Panc1 (cell line): ENCODE measurements around the gene ZNF554. TPM values are rescaled to one million over a fixed set of nuclear protein-coding genes. Genes with fewer than 3 reads are reported as not detected.

ENCODE experiments used
- ATAC-seq: fragments of 200-7000 bp; cut with Tn5 transposase; 2 replicates; pipeline ENCODE4 v1.9.1; 2020; ENCODE audit warnings: mild to moderate bottlenecking, moderate library complexity
- BruUV-seq: library from RNA; stranded (reverse); fragments of 400-500 nt; replicated peaks from 2 replicates; lab custom pipeline; 2021; lab: Mats Ljungman, UMichigan
- CTCF ChIA-PET: fragments of 300-600 bp; sonication (Branson Sonifier 250); formaldehyde crosslinking; loops from one replicate; lab custom pipeline; 2022; ENCODE audit warnings: antibody characterized with exemption; lab: Charles Lee
- POLR2A ChIA-PET: fragments of 300-600 bp; sonication (Branson Sonifier 250); formaldehyde crosslinking; loops from one replicate; lab custom pipeline; 2022; ENCODE audit warnings: antibody characterized with exemption; lab: Charles Lee
- DNase-seq: peaks from one replicate; pipeline ENCODE4 v3.0.0-alpha.2; 2010; ENCODE audit warnings: low read depth, low spot score
- H3K27ac ChIP-seq: 2 replicates; pipeline ENCODE4 v1.5.1; 2011; ENCODE audit warnings: mild to moderate bottlenecking, low read length, inconsistent platforms
- H3K27me3 ChIP-seq: fragments of 200-500 bp; sonication (Bioruptor generic); 2 replicates; pipeline ENCODE4 v1.6.0; 2014; ENCODE audit warnings: low read length, inconsistent platforms; ENCODE audit not compliant: control insufficient read depth, insufficient read depth
- H3K36me3 ChIP-seq: fragments of 200-500 bp; sonication (Bioruptor generic); 2 replicates; pipeline ENCODE4 v1.5.1; 2014; ENCODE audit warnings: inconsistent platforms, mild to moderate bottlenecking, low read length, moderate library complexity; ENCODE audit not compliant: control insufficient read depth, insufficient read depth
- H3K4me1 ChIP-seq: 2 replicates; pipeline ENCODE4 v1.5.1; 2011; ENCODE audit warnings: inconsistent platforms, mild to moderate bottlenecking, low read length, moderate library complexity; ENCODE audit not compliant: control insufficient read depth, insufficient read depth
- H3K4me3 ChIP-seq, 2 experiments: 2 replicates each; pipeline ENCODE4 v1.5.1; 2011 to 2012; ENCODE audit warnings: low read depth in 2 of 2, low read length in 2 of 2, mild to moderate bottlenecking in 2 of 2, inconsistent platforms in 1 of 2, moderate library complexity in 1 of 2
- H3K9me3 ChIP-seq: fragments of 200-500 bp; sonication (Bioruptor generic); 2 replicates; pipeline ENCODE4 v1.5.1; 2014; ENCODE audit warnings: low read depth, mild to moderate bottlenecking, inconsistent platforms, low read length, moderate library complexity; ENCODE audit not compliant: control insufficient read depth, insufficient read depth
- POLR2AphosphoS5 ChIP-seq: IDR thresholded peaks from 2 replicates; pipeline ENCODE4 v1.6.1; 2012; ENCODE audit warnings: mild to moderate bottlenecking, low read depth, low read length, moderate library complexity
- SIN3A ChIP-seq: IDR thresholded peaks from 2 replicates; pipeline ENCODE4 v1.6.1; 2012; ENCODE audit warnings: low read depth, mild to moderate bottlenecking, low read length, moderate library complexity, borderline replicate concordance; ENCODE audit not compliant: insufficient read depth
- TCF7L2 ChIP-seq: IDR thresholded peaks from 2 replicates; pipeline ENCODE4 v1.6.1; 2011; ENCODE audit warnings: mild to moderate bottlenecking, low read depth, low read length, inconsistent platforms
- in situ Hi-C: cut with HindIII; loops from 2 replicates; pipeline ENCODE4 v1.10.0; 2016; ENCODE audit warnings: low sequenced_read_pairs, low pct_unique_long_range_greater_than_20kb
- intact Hi-C: fragments of 100-400 bp; cut with micrococcal nuclease; formaldehyde crosslinking; loops from one replicate; pipeline ENCODE4 v1.10.0; 2022; ENCODE audit not compliant: unreplicated experiment
- total RNA-seq: library from RNA; stranded (reverse); gene quantifications from one replicate; pipeline ENCODE4 v1.2.1, GENCODE V29; 2021; ENCODE audit not compliant: unreplicated experiment
- TF ChIP-seq, protein P1 (sequence below): fragments of 450-650 bp; IDR thresholded peaks from 2 replicates; pipeline ENCODE4 v1.5.1; 2017; ENCODE audit warnings: mild to moderate bottlenecking
- TF ChIP-seq, protein P2 (sequence below), 2 experiments: IDR thresholded peaks; 2 replicates each; pipeline ENCODE4 v1.6.1; 2011 to 2012; ENCODE audit warnings: low read depth in 2 of 2, control low read depth in 1 of 2, low read length in 1 of 2, mild to moderate bottlenecking in 1 of 2, moderate library complexity in 1 of 2; ENCODE audit not compliant: insufficient read depth in 1 of 2

The ZNF554 gene
- total RNA-seq, 1 experiment from 2014 or later: 1.5 TPM

- Histone ChIP-seq H3K4me3 (no peak overlapping the region), H3K27ac (no peak overlapping the region), H3K4me1 (no peaks in the 10 kb centered on the region), H3K36me3 (no peaks in the 10 kb centered on the region), H3K27me3 (no peaks in the 10 kb centered on the region), H3K9me3 (no peaks in the 10 kb centered on the region)
- ChIA-PET CTCF (no interaction called here), POLR2A (no interaction called here)
- TF ChIP-seq, protein P1, sequence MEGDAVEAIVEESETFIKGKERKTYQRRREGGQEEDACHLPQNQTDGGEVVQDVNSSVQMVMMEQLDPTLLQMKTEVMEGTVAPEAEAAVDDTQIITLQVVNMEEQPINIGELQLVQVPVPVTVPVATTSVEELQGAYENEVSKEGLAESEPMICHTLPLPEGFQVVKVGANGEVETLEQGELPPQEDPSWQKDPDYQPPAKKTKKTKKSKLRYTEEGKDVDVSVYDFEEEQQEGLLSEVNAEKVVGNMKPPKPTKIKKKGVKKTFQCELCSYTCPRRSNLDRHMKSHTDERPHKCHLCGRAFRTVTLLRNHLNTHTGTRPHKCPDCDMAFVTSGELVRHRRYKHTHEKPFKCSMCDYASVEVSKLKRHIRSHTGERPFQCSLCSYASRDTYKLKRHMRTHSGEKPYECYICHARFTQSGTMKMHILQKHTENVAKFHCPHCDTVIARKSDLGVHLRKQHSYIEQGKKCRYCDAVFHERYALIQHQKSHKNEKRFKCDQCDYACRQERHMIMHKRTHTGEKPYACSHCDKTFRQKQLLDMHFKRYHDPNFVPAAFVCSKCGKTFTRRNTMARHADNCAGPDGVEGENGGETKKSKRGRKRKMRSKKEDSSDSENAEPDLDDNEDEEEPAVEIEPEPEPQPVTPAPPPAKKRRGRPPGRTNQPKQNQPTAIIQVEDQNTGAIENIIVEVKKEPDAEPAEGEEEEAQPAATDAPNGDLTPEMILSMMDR: no peak
- TF ChIP-seq, protein P2, sequence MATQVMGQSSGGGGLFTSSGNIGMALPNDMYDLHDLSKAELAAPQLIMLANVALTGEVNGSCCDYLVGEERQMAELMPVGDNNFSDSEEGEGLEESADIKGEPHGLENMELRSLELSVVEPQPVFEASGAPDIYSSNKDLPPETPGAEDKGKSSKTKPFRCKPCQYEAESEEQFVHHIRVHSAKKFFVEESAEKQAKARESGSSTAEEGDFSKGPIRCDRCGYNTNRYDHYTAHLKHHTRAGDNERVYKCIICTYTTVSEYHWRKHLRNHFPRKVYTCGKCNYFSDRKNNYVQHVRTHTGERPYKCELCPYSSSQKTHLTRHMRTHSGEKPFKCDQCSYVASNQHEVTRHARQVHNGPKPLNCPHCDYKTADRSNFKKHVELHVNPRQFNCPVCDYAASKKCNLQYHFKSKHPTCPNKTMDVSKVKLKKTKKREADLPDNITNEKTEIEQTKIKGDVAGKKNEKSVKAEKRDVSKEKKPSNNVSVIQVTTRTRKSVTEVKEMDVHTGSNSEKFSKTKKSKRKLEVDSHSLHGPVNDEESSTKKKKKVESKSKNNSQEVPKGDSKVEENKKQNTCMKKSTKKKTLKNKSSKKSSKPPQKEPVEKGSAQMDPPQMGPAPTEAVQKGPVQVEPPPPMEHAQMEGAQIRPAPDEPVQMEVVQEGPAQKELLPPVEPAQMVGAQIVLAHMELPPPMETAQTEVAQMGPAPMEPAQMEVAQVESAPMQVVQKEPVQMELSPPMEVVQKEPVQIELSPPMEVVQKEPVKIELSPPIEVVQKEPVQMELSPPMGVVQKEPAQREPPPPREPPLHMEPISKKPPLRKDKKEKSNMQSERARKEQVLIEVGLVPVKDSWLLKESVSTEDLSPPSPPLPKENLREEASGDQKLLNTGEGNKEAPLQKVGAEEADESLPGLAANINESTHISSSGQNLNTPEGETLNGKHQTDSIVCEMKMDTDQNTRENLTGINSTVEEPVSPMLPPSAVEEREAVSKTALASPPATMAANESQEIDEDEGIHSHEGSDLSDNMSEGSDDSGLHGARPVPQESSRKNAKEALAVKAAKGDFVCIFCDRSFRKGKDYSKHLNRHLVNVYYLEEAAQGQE (IDR thresholded peaks at IDR 0.05; ENCODE audit: insufficient read depth in 1 of 2, low read depth in 2 of 2, low read length in 1 of 2): no peak
- TF ChIP-seq SIN3A: no peak
- TF ChIP-seq TCF7L2: no peak
- TF ChIP-seq POLR2AphosphoS5: no peak
- BruUV-seq: no TSS peak
- ATAC-seq (no peak), DNase-seq (no peak)
- in situ Hi-C loops (no loop called here), intact Hi-C loops (no loop called here)
Measured at GRCh38 chr19:2805261-2805900, 14.3 kb upstream of the ZNF554 start.

- intact Hi-C loops (no loop called here), in situ Hi-C loops (no loop called here)
- no peak for ATAC-seq
- TF ChIP-seq TCF7L2: no peak
- TF ChIP-seq, protein P2 (IDR thresholded peaks at IDR 0.05; ENCODE audit: insufficient read depth in 1 of 2, low read depth in 2 of 2, low read length in 1 of 2): no peak
- no peaks in the 10 kb centered on the region for H3K27me3 ChIP-seq
- H3K36me3 ChIP-seq: no peaks in the 10 kb centered on the region
- no TSS peak for BruUV-seq
- no peaks in the 10 kb centered on the region for H3K4me1 ChIP-seq
- DNase-seq: no peak
- CTCF ChIA-PET: no interaction called here
- POLR2A ChIA-PET: no interaction called here
- no peak overlapping the region for H3K27ac ChIP-seq
- no peaks in the 10 kb centered on the region for H3K9me3 ChIP-seq
- no peak overlapping the region for H3K4me3 ChIP-seq
Measured at GRCh38 chr19:2805991-2806649, 13.5 kb upstream of the ZNF554 start.
